ENCODE measurements around the gene SAMD5.

SAMD5 gene

GRCh38 chr6:147567141-147567805 is 58.8 kb downstream of the SAMD5 start:
- DNase-seq (ENCODE audit: low read depth): no peak

- DNase-seq (ENCODE audit: low read depth): no peak
Measured at GRCh38 chr6:147569788-147570187, 61.3 kb downstream of the SAMD5 start.

GRCh38 chr6:147570681-147571080 is 62.2 kb downstream of the SAMD5 start:
- no peak for DNase-seq (ENCODE audit: low read depth)

GRCh38 chr6:147577488-147577887 is 69.0 kb downstream of the SAMD5 start:
- no peak for DNase-seq (ENCODE audit: low read depth)

GRCh38 chr6:147578159-147578558 is 69.7 kb downstream of the SAMD5 start:
- no peak for DNase-seq (ENCODE audit: low read depth)

- DNase-seq (ENCODE audit: low read depth): no peak
Measured at GRCh38 chr6:147578883-147579282, 70.4 kb downstream of the SAMD5 start.

- no peak for DNase-seq (ENCODE audit: low read depth)
Measured at GRCh38 chr6:147579667-147580066, 71.2 kb downstream of the SAMD5 start.

GRCh38 chr6:147582991-147583390 is 74.5 kb downstream of the SAMD5 start:
- no peak for DNase-seq (ENCODE audit: low read depth)

- no peak for DNase-seq (ENCODE audit: low read depth)
Measured at GRCh38 chr6:147585256-147585655, 76.8 kb downstream of the SAMD5 start.

- DNase-seq (ENCODE audit: low read depth): no peak
Measured at GRCh38 chr6:147586044-147586443, 77.6 kb downstream of the SAMD5 start.

GRCh38 chr6:147587907-147588306 is 79.4 kb downstream of the SAMD5 start:
- no peak for DNase-seq (ENCODE audit: low read depth)

GRCh38 chr6:147588469-147588868 is 80.0 kb downstream of the SAMD5 start:
- no peak for DNase-seq (ENCODE audit: low read depth)

- DNase-seq (ENCODE audit: low read depth): no peak
Measured at GRCh38 chr6:147589739-147590250, 81.3 kb downstream of the SAMD5 start.

- no peak for DNase-seq (ENCODE audit: low read depth)
Measured at GRCh38 chr6:147595961-147596360, 87.5 kb downstream of the SAMD5 start.

- no peak for DNase-seq (ENCODE audit: low read depth)
Measured at GRCh38 chr6:147603392-147604081, 95.0 kb downstream of the SAMD5 start.

- no peak for DNase-seq (ENCODE audit: low read depth)
Measured at GRCh38 chr6:147604373-147604772, 95.9 kb downstream of the SAMD5 start.

GRCh38 chr6:147611992-147612391 is 103.5 kb downstream of the SAMD5 start:
- no peak for DNase-seq (ENCODE audit: low read depth)

- no peak for DNase-seq (ENCODE audit: low read depth)
Measured at GRCh38 chr6:147614501-147614900, 106.0 kb downstream of the SAMD5 start.

- DNase-seq (ENCODE audit: low read depth): no peak
Measured at GRCh38 chr6:147615659-147616456, 107.4 kb downstream of the SAMD5 start.

GRCh38 chr6:147617366-147617765 is 108.9 kb downstream of the SAMD5 start:
- DNase-seq (ENCODE audit: low read depth): no peak

- no peak for DNase-seq (ENCODE audit: low read depth)
Measured at GRCh38 chr6:147618457-147618856, 110.0 kb downstream of the SAMD5 start.

- DNase-seq (ENCODE audit: low read depth): no peak
Measured at GRCh38 chr6:147618927-147619326, 110.4 kb downstream of the SAMD5 start.
